G401.6 (cell line): ENCODE results near the gene LIPK.

Experiments
- FAIRE-seq: peaks from 2 replicates; lab custom pipeline; 2012; peaks lifted over from hg19 to GRCh38; lab: Jason Lieb, UNC

Gene LIPK

GRCh38 chr10:88787463-88787862, 81.4 kb downstream of the LIPK start:
- no peak for FAIRE-seq

GRCh38 chr10:88788924-88789323, 82.9 kb downstream of the LIPK start:
- FAIRE-seq, result no peak

GRCh38 chr10:88791924-88792323, 85.9 kb downstream of the LIPK start:
- no peak for FAIRE-seq

GRCh38 chr10:88792661-88793060, 86.6 kb downstream of the LIPK start:
- no peak for FAIRE-seq

GRCh38 chr10:88793712-88794299, 87.8 kb downstream of the LIPK start:
- no peak for FAIRE-seq

GRCh38 chr10:88794731-88795130, 88.7 kb downstream of the LIPK start:
- no peak for FAIRE-seq

- FAIRE-seq, result no peak
Observed at GRCh38 chr10:88800152-88801125, 94.4 kb downstream of the LIPK start.
